ENCODE measurements around the gene MICAL2.

Gene MICAL2

GRCh38 chr11:12251666-12252560, 141.5 kb downstream of the MICAL2 start (continued):
- TF ChIP-seq ZBTB44 (tag by site-specific recombination; IDR thresholded peaks at IDR 0.05) (no peak), ZNF654 (tag by site-specific recombination; IDR thresholded peaks at IDR 0.05; ENCODE audit: low read depth) (no peak), ZNF175 (tag by site-specific recombination; IDR thresholded peaks at IDR 0.05) (no peak)

GRCh38 chr11:12253843-12254281, 143.5 kb downstream of the MICAL2 start:
- ChIA-PET POLR2A (no interaction called here), CTCF (interaction anchor here (0.9 to 1.8 kb wide), 2 partner anchors 17 to 29 kb away, joined by 3 to 4 read pairs; no protein-coding TSS in a partner anchor)
- H3K4me1 ChIP-seq (ENCODE audit: control insufficient read depth, insufficient read depth, low read length), result no peaks in the 10 kb centered on the region
- no peaks in the 10 kb centered on the region for H3K9me3 ChIP-seq (ENCODE audit: control insufficient read depth, insufficient read depth, low read depth, low read length)
- H3K36me3 ChIP-seq (ENCODE audit: control insufficient read depth in 2 of 2, insufficient read depth in 1 of 2, low read length in 2 of 2), result peaks cover 0 to 4% of the 10 kb centered on the region in 2 experiments; a peak in 1 of 3 replicates
- no peak overlapping the region for H3K4me3 ChIP-seq (ENCODE audit: low read depth, low read length)
- TF ChIP-seq PRDM4 (tag by site-specific recombination; IDR thresholded peaks at IDR 0.05), result no peak
- TF ChIP-seq ZNF433 (tag by site-specific recombination; IDR thresholded peaks at IDR 0.05; ENCODE audit: low read depth), result no peak
- no peak for TF ChIP-seq REST (tag by site-specific recombination; IDR thresholded peaks at IDR 0.05)
- TF ChIP-seq ZSCAN23 (tag by site-specific recombination; IDR thresholded peaks at IDR 0.05), result no peak
- TF ChIP-seq ZFHX2 (tag by site-specific recombination; conservative IDR thresholded peaks at IDR 0.05), result no peak
- no peak for TF ChIP-seq ZNF280C (tag by site-specific recombination; IDR thresholded peaks at IDR 0.05)
- no peak for TF ChIP-seq ZNF785 (tag by site-specific recombination; IDR thresholded peaks at IDR 0.05)
- no peak for TF ChIP-seq ZNF398 (tag by site-specific recombination; IDR thresholded peaks at IDR 0.05)
- no peak for TF ChIP-seq HOXD13 (CRISPR knock-in tag; IDR thresholded peaks at IDR 0.05; ENCODE audit: borderline replicate concordance)
- H3K27ac ChIP-seq (ENCODE audit: extremely low read depth, low read depth, low read length), result no peak overlapping the region

Measured in HEK293 (cell line).